Hindlimb muscle (tissue), 1 donor: ENCODE measurements around the gene ACOT11. TPM values are rescaled to one million over a fixed set of nuclear protein-coding genes. Genes with fewer than 3 reads are reported as not detected.

Source experiments
- DNase-seq: peaks from one replicate; pipeline ENCODE4 v3.0.0-alpha.2; 2013
- polyA plus RNA-seq: library from polyadenylated mRNA; unstranded; fragments of 120-200 nt; gene quantifications from one replicate; pipeline ENCODE4 v1.2.1, GENCODE V29; 2013; ENCODE audit not compliant: insufficient read length

Gene ACOT11
- polyA plus RNA-seq, 1 donor = 7.2 TPM

DNA sequence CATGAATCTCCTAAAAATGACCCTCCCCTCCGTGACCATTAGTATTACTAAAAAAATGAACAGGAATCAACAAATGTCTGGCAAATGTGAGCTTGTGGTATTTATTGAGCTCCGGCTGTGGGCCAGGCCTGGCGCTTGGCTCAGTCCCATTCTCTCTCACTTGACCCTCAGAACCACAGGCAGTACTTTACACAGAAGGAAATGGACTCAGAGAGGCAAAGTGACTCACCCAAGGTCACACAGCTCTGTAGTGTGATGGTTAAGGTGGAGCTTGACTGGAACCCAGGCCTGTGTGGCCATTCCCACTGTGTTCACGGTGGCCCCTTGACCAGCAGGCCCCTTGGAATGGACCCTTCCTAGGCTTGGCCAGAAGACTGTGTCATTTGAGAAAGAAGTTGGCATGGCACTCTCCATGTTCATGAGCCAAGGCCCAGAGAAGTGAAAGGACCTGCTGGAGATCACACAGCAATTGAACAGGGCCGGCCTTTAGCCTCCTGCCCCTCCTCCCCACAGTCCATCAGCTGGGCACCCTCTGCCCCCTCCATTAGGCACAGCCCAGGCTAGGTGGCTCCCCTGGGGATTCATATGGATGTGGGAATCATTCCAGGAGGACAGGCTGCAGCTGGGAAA lies 43.2 kb downstream of the ACOT11 start:
- DNase-seq = no peak

DNA sequence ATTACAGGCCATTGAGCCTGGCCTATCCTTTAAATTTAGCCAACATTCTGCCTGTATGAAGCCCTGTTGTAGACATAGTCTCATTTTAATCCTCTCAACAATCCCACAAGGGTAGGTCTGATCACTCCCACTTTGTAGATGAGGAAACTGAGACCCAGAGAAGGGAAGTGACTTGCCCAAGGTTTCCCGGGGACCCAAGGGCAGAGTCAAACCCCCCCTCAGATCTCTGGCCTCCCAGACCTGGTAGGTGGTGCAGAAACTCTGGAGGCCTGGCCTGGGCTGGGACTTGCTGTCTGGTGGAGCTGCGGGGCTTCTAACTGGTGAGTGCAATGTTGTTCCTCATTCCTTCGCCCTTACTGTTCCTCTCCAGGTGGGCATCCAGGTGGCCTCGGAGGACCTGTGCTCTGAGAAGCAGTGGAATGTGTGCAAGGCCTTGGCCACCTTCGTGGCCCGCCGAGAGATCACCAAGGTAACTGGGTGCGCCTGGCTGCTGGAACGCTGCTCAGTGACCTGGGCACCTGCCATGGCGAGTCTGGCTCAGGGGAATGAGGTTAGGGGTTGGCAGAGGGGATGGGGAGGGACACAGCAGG lies 45.6 kb downstream of the ACOT11 start:
- DNase-seq = no peak

GRCh38 chr1:54594463-54594862 lies 46.4 kb downstream of the ACOT11 start:
- no peak for DNase-seq

DNA sequence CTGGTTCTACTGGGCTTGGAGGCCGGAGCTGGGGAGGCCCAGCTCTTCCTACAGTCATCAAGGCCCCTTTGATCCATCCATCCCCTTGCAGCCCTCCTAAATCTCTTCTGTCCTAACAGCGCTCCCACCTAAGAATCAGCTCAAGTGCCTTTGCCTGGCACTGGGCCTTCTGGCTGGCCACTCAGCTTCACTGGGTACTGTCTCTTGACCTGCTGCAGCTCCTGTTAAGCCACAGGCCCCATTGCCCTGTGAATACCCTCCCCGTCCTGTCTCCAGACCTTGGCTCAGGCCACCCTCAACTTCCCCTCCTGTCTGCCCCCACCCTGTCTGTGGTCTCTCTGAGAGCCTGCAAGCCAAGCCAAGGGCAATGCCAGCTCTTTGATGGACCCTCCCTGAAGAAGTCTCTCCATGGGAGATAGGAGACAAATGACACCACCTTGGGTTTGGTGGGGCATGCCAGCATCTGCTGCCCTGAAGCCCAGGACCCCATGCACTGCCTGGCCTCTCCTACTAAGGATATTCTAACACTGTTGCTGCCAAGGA lies 48.0 kb downstream of the ACOT11 start:
- DNase-seq = no peak

DNA sequence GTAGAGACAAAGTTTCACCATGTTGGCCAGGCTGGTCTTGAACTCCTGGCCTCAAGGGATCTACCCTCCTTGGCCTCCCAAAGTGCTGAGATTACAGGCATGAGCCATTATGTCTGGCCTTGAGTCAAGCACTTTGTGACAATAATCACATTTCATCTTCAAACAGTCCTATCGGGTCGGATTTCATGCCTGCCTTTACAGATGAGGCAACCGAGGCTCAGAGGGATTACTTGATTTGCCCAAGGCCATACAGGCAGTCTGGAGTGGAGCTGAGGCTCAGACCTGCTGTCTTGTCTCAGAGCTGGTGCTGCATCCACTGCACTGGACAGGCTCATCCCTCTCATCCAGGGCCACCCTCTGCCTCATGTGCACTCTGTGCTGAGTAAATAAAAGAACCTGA lies 48.7 kb downstream of the ACOT11 start:
- no peak for DNase-seq

GRCh38 chr1:54597455-54598030 lies 49.5 kb downstream of the ACOT11 start:
- no peak for DNase-seq

- no peak for DNase-seq
Measured at GRCh38 chr1:54599211-54599823, 51.3 kb downstream of the ACOT11 start.

GRCh38 chr1:54600947-54601721 lies 53.1 kb downstream of the ACOT11 start:
- no peak for DNase-seq

DNA sequence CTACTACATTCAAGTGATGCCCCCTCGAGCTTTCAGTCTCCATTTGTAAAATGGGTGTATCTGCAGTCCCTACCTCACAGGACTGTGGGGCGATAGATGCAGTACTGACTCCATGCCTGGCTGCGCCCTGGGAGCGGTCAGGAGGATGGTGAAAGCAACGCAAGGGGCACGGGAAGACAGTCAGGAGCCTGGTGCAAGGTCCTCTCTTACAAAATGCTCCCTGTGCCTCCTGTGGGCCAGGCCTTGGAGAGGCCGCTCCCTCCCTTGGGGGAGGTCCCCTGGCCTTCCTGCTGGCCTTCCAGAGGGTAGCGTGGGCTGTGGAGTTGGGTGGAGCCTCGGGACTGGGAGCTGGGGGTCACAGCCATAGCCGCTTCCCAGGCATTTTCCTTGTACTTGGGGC lies 53.7 kb downstream of the ACOT11 start:
- DNase-seq = no peak

GRCh38 chr1:54602554-54602953 lies 54.5 kb downstream of the ACOT11 start:
- no peak for DNase-seq

DNA sequence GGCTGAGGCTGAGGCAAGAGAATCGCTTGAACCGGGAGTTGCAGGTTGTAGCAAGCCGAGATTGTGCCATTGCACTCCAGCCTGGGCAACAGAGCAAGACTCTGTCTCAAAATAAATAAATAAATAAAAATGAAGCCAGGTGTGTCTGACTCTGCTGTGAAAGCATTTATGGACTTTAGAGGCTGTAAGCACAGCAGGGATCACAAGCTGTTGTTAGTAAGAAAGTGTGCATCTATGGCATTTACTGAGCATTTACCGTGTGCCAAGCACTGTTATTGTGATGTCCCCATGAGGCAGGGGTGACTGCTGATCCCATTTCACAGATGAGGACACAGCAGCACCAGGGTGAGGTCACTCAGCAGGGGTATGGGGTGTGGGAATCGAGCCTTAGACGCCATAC lies 55.2 kb downstream of the ACOT11 start:
- DNase-seq = no peak

DNA sequence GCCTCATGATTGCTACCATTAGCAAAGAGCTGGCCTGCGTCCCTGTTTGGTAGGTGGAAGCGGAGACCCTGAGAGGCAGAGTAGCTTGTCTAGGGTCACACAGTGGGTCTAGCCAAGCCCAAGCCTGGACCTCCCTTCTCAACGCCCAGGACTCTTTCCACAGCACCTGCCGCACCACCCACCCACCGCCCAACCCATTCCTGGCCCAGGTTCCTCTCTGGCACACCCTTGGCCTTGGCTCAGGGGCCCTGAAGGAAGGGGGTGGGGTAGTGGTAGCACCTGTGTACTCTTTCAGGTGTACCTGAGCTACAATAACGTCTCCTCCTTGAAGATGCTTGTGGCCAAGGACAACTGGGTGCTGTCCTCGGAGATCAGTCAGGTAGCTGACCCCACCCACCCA lies 56.0 kb downstream of the ACOT11 start:
- no peak for DNase-seq

GRCh38 chr1:54604572-54605370 lies 56.7 kb downstream of the ACOT11 start:
- DNase-seq = no peak

- DNase-seq = no peak
Measured at GRCh38 chr1:54606096-54606989, 58.3 kb downstream of the ACOT11 start.

GRCh38 chr1:54606990-54607325 lies 58.9 kb downstream of the ACOT11 start:
- DNase-seq = no peak

- DNase-seq = no peak
Measured at GRCh38 chr1:54607821-54608565, 60.0 kb downstream of the ACOT11 start.

DNA sequence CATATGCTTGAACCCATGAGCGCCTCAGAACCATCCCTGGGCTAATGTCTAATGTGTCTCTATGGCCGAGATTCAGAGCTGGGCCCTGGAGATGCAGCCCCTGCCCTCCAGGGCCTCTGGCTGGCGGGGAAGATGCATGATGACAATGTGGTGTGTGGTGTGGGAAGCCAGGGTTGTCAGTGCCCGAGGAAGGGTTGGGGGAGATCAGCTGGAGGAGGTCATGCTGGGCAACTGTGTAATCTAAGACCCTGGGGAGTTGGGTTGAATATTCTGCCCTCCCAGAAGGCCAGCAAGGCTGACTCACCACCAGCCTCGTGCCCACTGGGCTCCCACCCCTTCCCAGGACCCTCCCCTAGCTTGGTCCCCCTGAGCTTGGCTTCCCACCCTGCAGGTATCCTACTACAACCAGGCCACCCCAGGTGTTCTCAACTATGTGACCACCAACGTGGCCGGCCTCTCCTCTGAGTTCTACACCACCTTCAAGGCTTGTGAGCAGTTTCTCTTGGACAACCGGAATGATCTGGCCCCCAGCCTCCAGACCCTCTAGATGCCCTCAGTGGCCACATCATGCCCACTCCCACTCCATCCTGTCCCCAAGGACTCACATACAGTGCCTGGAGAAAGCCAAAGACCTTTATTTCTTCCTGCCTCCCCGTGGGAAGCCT lies 60.7 kb downstream of the ACOT11 start:
- no peak for DNase-seq

DNA sequence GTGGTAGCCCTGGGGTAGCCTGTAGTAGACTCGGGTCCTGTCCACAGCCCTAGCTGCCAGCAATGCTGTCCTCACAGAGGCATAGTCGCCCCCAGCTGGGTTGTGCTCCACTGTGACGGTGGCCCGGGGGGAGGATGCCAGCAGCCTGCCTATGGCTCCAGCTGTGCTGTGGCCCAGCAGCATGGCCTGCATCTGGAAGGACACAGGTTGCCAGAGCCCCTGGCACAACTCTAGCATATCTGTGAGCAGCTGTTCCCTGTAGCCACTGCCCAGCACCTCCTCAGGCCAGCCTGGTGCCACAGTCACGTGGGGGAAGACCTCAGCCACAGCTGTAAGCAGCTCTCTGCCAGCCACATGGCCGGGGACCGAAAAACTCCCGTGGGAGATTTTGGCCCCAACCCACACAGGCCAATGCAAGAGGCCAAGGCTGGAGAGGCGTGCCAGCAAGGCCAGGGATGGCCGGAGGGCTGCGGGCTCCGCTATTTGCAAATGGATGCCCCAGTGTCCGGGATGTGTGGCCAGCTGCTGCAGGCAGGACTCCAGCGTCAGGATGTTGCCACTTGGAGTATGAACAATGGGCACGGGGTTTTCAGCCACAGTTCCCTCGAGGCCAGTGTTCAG lies 61.4 kb downstream of the ACOT11 start:
- peak; percentile 26 for DNase-seq

GRCh38 chr1:54610048-54610447 lies 62.0 kb downstream of the ACOT11 start:
- no peak for DNase-seq
